HEK293T (cell line): Measurements from ENCODE around the gene TXNL1.

Experiments used
- ARNT ChIP-seq: fragments of 450-650 bp; IDR thresholded peaks from 2 replicates; pipeline ENCODE4 v1.6.1; 2017; ENCODE audit warnings: mild to moderate bottlenecking
- BHLHE40 ChIP-seq: fragments of 450-650 bp; IDR thresholded peaks from 2 replicates; pipeline ENCODE4 v1.6.1; 2016; ENCODE audit warnings: mild to moderate bottlenecking, moderate library complexity, borderline replicate concordance
- CTBP1 ChIP-seq: fragments of 450-650 bp; IDR thresholded peaks from 2 replicates; pipeline ENCODE4 v1.6.1; 2016; ENCODE audit warnings: borderline replicate concordance
- FOXA1 ChIP-seq: fragments of 450-650 bp; IDR thresholded peaks from 2 replicates; pipeline ENCODE4 v1.6.1; 2016; ENCODE audit warnings: mild to moderate bottlenecking
- FOXK2 ChIP-seq: fragments of 450-650 bp; IDR thresholded peaks from 2 replicates; pipeline ENCODE4 v1.6.1; 2016; ENCODE audit warnings: mild to moderate bottlenecking
- FOXM1 ChIP-seq: fragments of 450-650 bp; IDR thresholded peaks from 2 replicates; pipeline ENCODE4 v1.6.1; 2017; ENCODE audit warnings: mild to moderate bottlenecking, borderline replicate concordance
- HDGF ChIP-seq: fragments of 450-650 bp; IDR thresholded peaks from 2 replicates; pipeline ENCODE4 v1.6.1; 2017; ENCODE audit warnings: antibody characterized with exemption, borderline replicate concordance
- L3MBTL2 ChIP-seq: fragments of 450-650 bp; conservative IDR thresholded peaks from 2 replicates; pipeline ENCODE4 v1.6.1; 2016; ENCODE audit warnings: mild to moderate bottlenecking
- LEF1 ChIP-seq: fragments of 450-650 bp; IDR thresholded peaks from 2 replicates; pipeline ENCODE4 v1.6.1; 2017; ENCODE audit warnings: mild to moderate bottlenecking, borderline replicate concordance
- SP1 ChIP-seq: fragments of 450-650 bp; IDR thresholded peaks from 2 replicates; pipeline ENCODE4 v1.6.1; 2017
- SUZ12 ChIP-seq: fragments of 450-650 bp; IDR thresholded peaks from 2 replicates; pipeline ENCODE4 v1.6.1; 2016; ENCODE audit warnings: mild to moderate bottlenecking
- TARDBP ChIP-seq: fragments of 450-650 bp; IDR thresholded peaks from 2 replicates; pipeline ENCODE4 v1.6.1; 2016
- ZNF384 ChIP-seq: fragments of 450-650 bp; IDR thresholded peaks from 2 replicates; pipeline ENCODE4 v1.6.1; 2016
- TF ChIP-seq, protein P1 (sequence below): fragments of 450-650 bp; IDR thresholded peaks from 2 replicates; pipeline ENCODE4 v1.6.1; 2016

DNA sequence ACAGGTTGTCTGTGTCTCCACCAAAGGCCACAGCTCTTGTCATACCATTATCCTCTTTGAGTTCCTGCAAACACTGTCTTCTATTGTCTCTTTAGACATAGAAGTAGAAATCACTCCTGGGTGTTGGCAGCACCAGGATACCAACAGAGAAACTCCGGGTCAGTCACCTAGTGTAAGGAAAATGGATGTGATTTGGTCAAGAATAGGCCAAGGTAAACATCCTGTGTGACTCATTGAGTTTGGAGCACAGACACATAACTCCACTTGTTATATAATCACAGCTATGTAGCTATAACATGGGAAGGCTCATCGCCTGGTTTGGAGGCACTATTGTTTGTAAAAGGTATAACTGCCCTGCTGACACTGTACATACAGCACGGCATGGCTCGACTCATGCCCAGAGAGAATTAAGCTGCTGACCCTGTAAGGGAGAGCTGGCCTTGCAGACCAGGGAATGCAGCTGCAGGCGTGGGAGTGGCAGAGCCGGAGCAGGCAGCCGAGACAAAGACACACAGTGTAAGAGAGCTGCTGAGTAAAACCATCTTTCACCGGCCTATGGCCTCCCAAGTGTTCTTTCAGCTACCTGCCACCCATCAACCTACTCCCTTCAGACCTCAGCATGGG, 3.4 kb upstream of the TXNL1 start:
- no peak for TF ChIP-seq BHLHE40
- no peak for TF ChIP-seq HDGF
- no peak for TF ChIP-seq ARNT
- TF ChIP-seq LEF1 = no peak
- no peak for TF ChIP-seq SP1
- no peak for TF ChIP-seq FOXA1
- TF ChIP-seq L3MBTL2 = no peak
- TF ChIP-seq, protein P1, sequence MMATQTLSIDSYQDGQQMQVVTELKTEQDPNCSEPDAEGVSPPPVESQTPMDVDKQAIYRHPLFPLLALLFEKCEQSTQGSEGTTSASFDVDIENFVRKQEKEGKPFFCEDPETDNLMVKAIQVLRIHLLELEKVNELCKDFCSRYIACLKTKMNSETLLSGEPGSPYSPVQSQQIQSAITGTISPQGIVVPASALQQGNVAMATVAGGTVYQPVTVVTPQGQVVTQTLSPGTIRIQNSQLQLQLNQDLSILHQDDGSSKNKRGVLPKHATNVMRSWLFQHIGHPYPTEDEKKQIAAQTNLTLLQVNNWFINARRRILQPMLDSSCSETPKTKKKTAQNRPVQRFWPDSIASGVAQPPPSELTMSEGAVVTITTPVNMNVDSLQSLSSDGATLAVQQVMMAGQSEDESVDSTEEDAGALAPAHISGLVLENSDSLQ = no peak
- TF ChIP-seq FOXM1 = no peak
- TF ChIP-seq ZNF384 = no peak
- no peak for TF ChIP-seq CTBP1
- no peak for TF ChIP-seq SUZ12
- no peak for TF ChIP-seq TARDBP
- no peak for TF ChIP-seq FOXK2
